GM12891 (cell line): ENCODE data around the gene CHSY1.

Experiments
- PAX5 ChIP-seq: IDR thresholded peaks from 2 replicates; pipeline ENCODE4 v1.6.1; 2011; ENCODE audit warnings: low read length, moderate library complexity, mild to moderate bottlenecking; ENCODE audit not compliant: insufficient read depth, severe bottlenecking
- POLR2A ChIP-seq: IDR thresholded peaks from 2 replicates; pipeline ENCODE4 v1.6.1; 2011; ENCODE audit warnings: low read depth, low read length, control low read depth
- POLR2AphosphoS5 ChIP-seq: IDR thresholded peaks from 2 replicates; pipeline ENCODE4 v1.6.1; 2011; ENCODE audit warnings: low read depth, low read length, control low read depth
- POU2F2 ChIP-seq: IDR thresholded peaks from 2 replicates; pipeline ENCODE4 v1.6.1; 2011; ENCODE audit warnings: low read depth, mild to moderate bottlenecking, control low read depth, low read length, moderate library complexity
- TAF1 ChIP-seq: IDR thresholded peaks from 2 replicates; pipeline ENCODE4 v1.6.1; 2011; ENCODE audit warnings: low read depth, low read length, control low read depth

DNA sequence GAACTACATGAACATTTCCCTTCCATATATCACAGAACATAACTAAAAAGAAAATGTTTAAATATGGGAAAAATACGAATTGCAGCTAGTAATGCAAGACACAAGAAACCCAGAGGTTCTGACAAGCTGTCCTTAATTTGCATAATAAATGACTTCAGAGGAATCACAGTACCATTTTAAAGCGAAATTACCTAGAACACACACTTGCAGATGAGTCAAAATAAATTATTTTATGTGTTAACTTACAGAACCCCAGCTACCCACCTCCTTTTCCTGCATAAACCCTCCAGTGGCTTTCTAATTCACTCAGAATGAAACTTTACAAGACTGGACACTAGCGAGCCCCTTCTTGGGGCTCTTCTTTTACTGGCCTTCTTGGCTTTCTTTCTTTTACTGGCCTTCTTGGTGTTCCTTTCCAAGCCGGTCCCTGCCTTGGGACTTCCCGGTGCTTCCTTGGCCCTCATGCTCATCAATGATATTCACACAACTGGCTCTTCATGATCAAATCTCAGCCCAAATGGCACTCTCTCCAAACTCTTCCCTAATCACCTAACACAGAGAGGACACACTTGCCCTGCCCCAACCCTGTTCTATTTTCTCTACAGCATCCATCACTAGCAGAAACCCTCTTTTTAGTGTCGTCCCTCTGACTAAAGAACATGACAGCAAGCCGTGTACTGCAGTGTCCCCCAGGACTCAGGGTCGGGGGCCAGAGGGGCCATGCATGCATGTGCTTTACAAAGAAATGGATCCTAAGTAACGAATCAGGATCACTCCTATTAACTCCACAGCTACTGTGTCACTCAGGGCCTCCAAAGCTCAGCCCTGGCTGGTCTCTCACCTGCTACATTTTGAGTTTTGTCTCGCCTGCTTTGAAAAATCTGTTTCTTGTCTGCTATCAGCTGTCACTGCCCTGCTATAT, 4.8 kb downstream of the CHSY1 start:
- TF ChIP-seq POLR2A (no peak), PAX5 (no peak), TAF1 (no peak), POLR2AphosphoS5 (no peak), POU2F2 (no peak)
